Neuronal stem cell (in vitro differentiated cells): Measurements from ENCODE around the gene FAIM2.
A peak's percentile ranks its signal among the peaks of the same experiment; 100 is the strongest.

Experiments
- DNase-seq: peaks from one replicate; pipeline ENCODE4 v3.0.0-alpha.2; 2013; ENCODE audit warnings: low spot score
- H2AFZ ChIP-seq: one replicate; pipeline ENCODE4 v1.6.1; 2013; ENCODE audit warnings: mild to moderate bottlenecking, low read length, inconsistent platforms
- H2AK5ac ChIP-seq: 2 replicates; pipeline ENCODE4 v1.6.1; 2013; ENCODE audit warnings: low read depth, mild to moderate bottlenecking, inconsistent platforms, low read length, moderate library complexity, mixed read lengths
- H2BK120ac ChIP-seq: 2 replicates; pipeline ENCODE4 v1.6.1; 2013; ENCODE audit warnings: low read depth, mild to moderate bottlenecking, inconsistent platforms, low read length, moderate library complexity, mixed read lengths
- H2BK12ac ChIP-seq: one replicate; pipeline ENCODE4 v1.6.1; 2013; ENCODE audit warnings: low read length, inconsistent platforms
- H2BK15ac ChIP-seq: 2 replicates; pipeline ENCODE4 v1.6.1; 2013; ENCODE audit warnings: mild to moderate bottlenecking, low read length, inconsistent platforms, mixed read lengths
- H2BK5ac ChIP-seq: one replicate; pipeline ENCODE4 v1.6.1; 2013; ENCODE audit warnings: inconsistent platforms, mild to moderate bottlenecking, low read length, moderate library complexity
- H3K14ac ChIP-seq: one replicate; pipeline ENCODE4 v1.6.1; 2013; ENCODE audit warnings: low read length, inconsistent platforms
- H3K18ac ChIP-seq: 2 replicates; pipeline ENCODE4 v1.6.1; 2013; ENCODE audit warnings: low read length, inconsistent platforms
- H3K23ac ChIP-seq: 2 replicates; pipeline ENCODE4 v1.6.1; 2013; ENCODE audit warnings: low read depth, mild to moderate bottlenecking, mixed read lengths, low read length, inconsistent platforms; ENCODE audit not compliant: poor library complexity
- H3K27ac ChIP-seq: replicated peaks from 3 replicates; pipeline ENCODE4 v1.5.1; 2013; ENCODE audit warnings: low read length, inconsistent platforms
- H3K27me3 ChIP-seq, 3 experiments: 2 replicates each; pipeline ENCODE4 v1.6.1; 2013; ENCODE audit warnings: low read length in 3 of 3, mild to moderate bottlenecking in 2 of 3, inconsistent platforms in 1 of 3, low read depth in 1 of 3, mixed read lengths in 1 of 3, moderate library complexity in 1 of 3; ENCODE audit not compliant: control insufficient read depth in 3 of 3, insufficient read depth in 3 of 3
- H3K36me3 ChIP-seq, 2 donors: replicated peaks in 1 of 2; 2 replicates each; pipeline ENCODE4 v1.6.1; 2013; ENCODE audit warnings: low read length in 2 of 2; ENCODE audit not compliant: control insufficient read depth in 2 of 2, insufficient read depth in 2 of 2
- H3K4ac ChIP-seq: 2 replicates; pipeline ENCODE4 v1.6.1; 2013; ENCODE audit warnings: inconsistent platforms, mild to moderate bottlenecking, low read length, moderate library complexity
- H3K4me1 ChIP-seq, 2 donors: 1 replicate in 1 of 2; 2 replicates in 1 of 2; pipeline ENCODE4 v1.6.1; 2013; ENCODE audit warnings: low read length in 2 of 2, low read depth in 1 of 2; ENCODE audit not compliant: control insufficient read depth in 2 of 2, insufficient read depth in 1 of 2
- H3K4me2 ChIP-seq: one replicate; pipeline ENCODE4 v1.6.1; 2013; ENCODE audit warnings: mild to moderate bottlenecking, low read length, inconsistent platforms; ENCODE audit not compliant: insufficient read depth, poor library complexity, severe bottlenecking
- H3K4me3 ChIP-seq, 2 donors: 2 replicates each; pipeline ENCODE4 v1.5.1; 2013; ENCODE audit warnings: low read length in 2 of 2, mild to moderate bottlenecking in 2 of 2, inconsistent platforms in 1 of 2, moderate library complexity in 1 of 2
- H3K79me1 ChIP-seq: one replicate; pipeline ENCODE4 v1.6.1; 2013; ENCODE audit warnings: low read depth, mild to moderate bottlenecking, inconsistent platforms, low read length, moderate library complexity
- H3K9ac ChIP-seq: one replicate; pipeline ENCODE4 v1.6.1; 2013; ENCODE audit warnings: mild to moderate bottlenecking, low read depth, low read length, inconsistent platforms; ENCODE audit not compliant: poor library complexity
- H3K9me3 ChIP-seq, 2 donors: replicated peaks in 1 of 2; 2 replicates each; pipeline versions ENCODE3 to v1.6.1; 2013; ENCODE audit warnings: low read length in 2 of 2, mild to moderate bottlenecking in 2 of 2, inconsistent platforms in 1 of 2, low read depth in 1 of 2, mixed read lengths in 1 of 2, moderate library complexity in 1 of 2; ENCODE audit not compliant: control insufficient read depth in 2 of 2, insufficient read depth in 1 of 2
- H4K8ac ChIP-seq: one replicate; pipeline ENCODE4 v1.6.1; 2013; ENCODE audit warnings: low read depth, mild to moderate bottlenecking, inconsistent platforms, low read length, moderate library complexity
- H4K91ac ChIP-seq: one replicate; pipeline ENCODE4 v1.6.1; 2013; ENCODE audit warnings: low read length, low read depth, mild to moderate bottlenecking, inconsistent platforms; ENCODE audit not compliant: poor library complexity
- WGBS, 2 donors: extraction: QIAGEN DNeasy Blood & Tissue Kit; methylation state at CpG; one replicate each; pipeline ENCODE4 v1.1.7; 2013; ENCODE audit warnings: missing lambda C conversion rate in 2 of 2, mixed read lengths in 1 of 2; ENCODE audit not compliant: insufficient read length in 2 of 2, insufficient replicate concordance in 1 of 2; ENCODE audit errors: extremely low coverage in 2 of 2; 5-methylcytosine and 5-hydroxymethylcytosine counted together

FAIM2 gene

GRCh38 chr12:49889361-49890095 is 14.2 kb downstream of the FAIM2 start:
- Histone ChIP-seq H3K23ac (no peak overlapping the region), H2BK15ac (peak overlapping the region; percentile 71), H2BK5ac (no peak overlapping the region), H3K14ac (peak overlapping the region; percentile 4), H3K79me1 (no peaks in the 10 kb centered on the region), H2AK5ac (peak overlapping the region; percentile 60), H3K9me3 (no peaks in the 10 kb centered on the region), H3K27ac (no peak overlapping the region), H2AFZ (no peak overlapping the region), H3K18ac (peak overlapping the region; percentile 75), H3K4me2 (no peak overlapping the region), H3K9ac (no peak overlapping the region), H2BK12ac (peak overlapping the region; percentile 75), H3K27me3 (peaks cover 0 to 58% (median 0%) of the 10 kb centered on the region in 3 experiments), H3K4me3 (no peak overlapping the region), H3K4me1 (peaks cover 8% of the 10 kb centered on the region in 2 donors), H4K91ac (no peak overlapping the region), H2BK120ac (no peak overlapping the region), H3K36me3 (no peaks in the 10 kb centered on the region), H4K8ac (no peak overlapping the region), H3K4ac (no peak overlapping the region)
- WGBS, 2 donors = no CpG with 5 or more reads among the region's 10 CpGs
- DNase-seq = no peak

- Histone ChIP-seq H3K14ac (peak overlapping the region; percentile 4), H4K8ac (peak overlapping the region; percentile 48), H3K27me3 (peaks cover 0 to 58% (median 0%) of the 10 kb centered on the region in 3 experiments), H3K79me1 (no peaks in the 10 kb centered on the region), H3K9me3 (no peaks in the 10 kb centered on the region), H3K36me3 (no peaks in the 10 kb centered on the region), H2BK15ac (peak overlapping the region; percentile 88), H3K9ac (no peak overlapping the region), H3K4me3 (no peak overlapping the region), H3K4ac (no peak overlapping the region), H3K23ac (no peak overlapping the region), H4K91ac (peak overlapping the region; percentile 78), H2AFZ (no peak overlapping the region), H2AK5ac (peak overlapping the region; percentile 32), H3K4me1 (peaks cover 4 to 7% of the 10 kb centered on the region in 2 donors), H3K27ac (no peak overlapping the region), H3K4me2 (no peak overlapping the region), H2BK120ac (no peak overlapping the region), H2BK12ac (peak overlapping the region; percentile 75), H3K18ac (peak overlapping the region; percentile 38), H2BK5ac (no peak overlapping the region)
- WGBS, 2 donors = no CpG with 5 or more reads among the region's 13 CpGs
- no peak for DNase-seq
Measured at GRCh38 chr12:49888461-49889151, 15.1 kb downstream of the FAIM2 start.

GRCh38 chr12:49887536-49888401 is 15.9 kb downstream of the FAIM2 start:
- Histone ChIP-seq H3K36me3 (no peaks in the 10 kb centered on the region), H2BK5ac (no peak overlapping the region), H2BK15ac (peak overlapping the region; percentile 88), H3K4ac (peak overlapping the region; percentile 38), H2AFZ (no peak overlapping the region), H3K18ac (peak overlapping the region; percentile 90), H3K4me3 (no peak overlapping the region), H4K8ac (peak overlapping the region; percentile 54), H3K9me3 (no peaks in the 10 kb centered on the region), H3K79me1 (no peaks in the 10 kb centered on the region), H3K14ac (no peak overlapping the region), H2BK120ac (peak overlapping the region; percentile 42), H2AK5ac (peak overlapping the region; percentile 92), H4K91ac (peak overlapping the region; percentile 78), H3K27me3 (peaks cover 0 to 58% (median 0%) of the 10 kb centered on the region in 3 experiments), H3K4me2 (no peak overlapping the region), H3K9ac (no peak overlapping the region), H2BK12ac (peak overlapping the region; percentile 85), H3K4me1 (peaks cover 10 to 13% of the 10 kb centered on the region in 2 donors), H3K23ac (no peak overlapping the region), H3K27ac (no peak overlapping the region)
- no peak for DNase-seq
- no CpG with 5 or more reads among the region's 15 CpGs for WGBS, 2 donors
